IPS-18a (cell line): ENCODE data around the gene VCL.

Experiments
- H3K27ac ChIP-seq: one replicate; pipeline ENCODE4 v1.5.1; 2013; ENCODE audit warnings: low read length
- H3K27me3 ChIP-seq: one replicate; pipeline ENCODE4 v1.6.1; 2013; ENCODE audit warnings: mild to moderate bottlenecking, low read length; ENCODE audit not compliant: control insufficient read depth, insufficient read depth
- H3K36me3 ChIP-seq: one replicate; pipeline ENCODE4 v1.6.1; 2013; ENCODE audit warnings: low read depth, low read length; ENCODE audit not compliant: control insufficient read depth
- H3K4me1 ChIP-seq: one replicate; pipeline ENCODE4 v1.6.1; 2013; ENCODE audit warnings: low read depth, low read length; ENCODE audit not compliant: control insufficient read depth
- H3K4me3 ChIP-seq: one replicate; pipeline ENCODE4 v1.5.1; 2013; ENCODE audit warnings: low read length
- H3K9ac ChIP-seq: one replicate; pipeline ENCODE4 v1.6.1; 2013; ENCODE audit warnings: mild to moderate bottlenecking, low read length, moderate library complexity
- H3K9me3 ChIP-seq: one replicate; pipeline ENCODE4 v1.6.1; 2013; ENCODE audit warnings: low read depth, low read length; ENCODE audit not compliant: control insufficient read depth

VCL gene

DNA sequence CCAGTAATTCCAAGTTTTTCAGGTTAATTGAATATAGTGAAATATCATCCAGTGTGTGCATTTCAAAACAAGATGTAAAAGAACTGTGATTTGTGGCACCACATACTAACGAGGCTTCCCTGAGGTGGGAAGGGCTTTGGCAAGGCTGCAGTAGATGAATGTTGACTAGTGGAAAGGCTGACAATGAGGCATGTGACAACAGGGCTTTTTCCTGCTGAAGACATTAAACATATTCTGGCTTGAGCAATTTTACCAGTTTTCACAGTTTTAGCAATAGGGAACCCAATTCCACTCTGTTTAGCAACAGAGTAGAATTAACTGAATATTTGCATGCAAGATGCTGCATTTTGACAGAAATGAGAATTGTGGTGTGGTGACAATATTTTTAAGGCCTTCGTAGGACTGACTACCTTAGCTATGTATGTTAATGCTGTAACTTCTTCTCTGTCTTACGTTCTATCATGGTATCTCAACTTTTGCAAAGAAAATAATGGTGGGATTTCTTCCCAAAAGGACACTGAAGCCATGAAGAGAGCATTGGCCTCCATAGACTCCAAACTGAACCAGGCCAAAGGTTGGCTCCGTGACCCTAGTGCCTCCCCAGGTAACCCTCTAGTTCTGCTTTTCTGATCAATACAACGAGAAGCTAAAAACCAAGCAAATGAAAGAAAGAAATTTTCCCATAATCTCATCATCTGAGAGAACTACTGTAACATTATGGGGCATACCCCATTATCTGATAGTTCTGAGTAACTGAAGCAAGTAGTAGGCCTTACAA is 84.2 kb downstream of the VCL start:
- Histone ChIP-seq H3K9ac (no peak overlapping the region), H3K4me1 (peaks cover 44% of the 10 kb centered on the region), H3K36me3 (peaks cover 39% of the 10 kb centered on the region), H3K27ac (no peak overlapping the region), H3K9me3 (no peaks in the 10 kb centered on the region), H3K27me3 (no peaks in the 10 kb centered on the region), H3K4me3 (no peak overlapping the region)

DNA sequence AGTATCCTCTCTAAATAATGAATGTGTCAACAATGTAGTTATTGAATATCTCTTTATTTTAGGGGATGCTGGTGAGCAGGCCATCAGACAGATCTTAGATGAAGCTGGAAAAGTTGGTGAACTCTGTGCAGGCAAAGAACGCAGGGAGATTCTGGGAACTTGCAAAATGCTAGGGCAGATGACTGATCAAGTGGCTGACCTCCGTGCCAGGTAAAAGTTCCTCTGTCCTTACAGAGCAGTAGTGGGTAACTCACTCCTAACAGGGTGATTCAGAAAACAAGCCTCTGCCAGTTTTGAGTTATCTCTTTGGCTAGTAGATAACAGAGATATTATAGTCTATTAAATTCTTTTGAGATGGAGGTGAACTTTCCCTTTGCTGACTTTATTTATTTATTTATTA is 85.4 kb downstream of the VCL start:
- Histone ChIP-seq H3K4me3 (no peak overlapping the region), H3K36me3 (peaks cover 46% of the 10 kb centered on the region), H3K9ac (no peak overlapping the region), H3K9me3 (no peaks in the 10 kb centered on the region), H3K27ac (no peak overlapping the region), H3K4me1 (peaks cover 33% of the 10 kb centered on the region), H3K27me3 (no peaks in the 10 kb centered on the region)

DNA sequence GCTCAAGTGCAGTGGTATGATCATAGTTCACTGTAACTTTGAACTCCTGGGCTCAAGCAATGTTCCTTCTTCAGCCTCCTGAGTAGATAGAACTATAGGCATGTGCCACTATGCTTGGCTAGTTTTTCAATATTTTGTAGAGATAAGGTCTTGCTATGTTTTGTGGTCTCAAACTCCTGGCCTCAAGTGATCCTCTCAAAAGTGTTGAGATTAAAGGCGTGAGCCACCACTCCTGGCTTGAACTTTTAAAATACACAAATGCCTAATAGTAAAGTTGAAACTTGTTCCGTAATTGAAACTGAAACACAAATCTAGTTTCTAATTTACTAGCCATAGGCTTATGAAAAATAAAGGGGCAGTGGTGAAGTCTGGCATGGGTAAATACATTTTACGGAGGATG is 87.0 kb downstream of the VCL start:
- peaks cover 17% of the 10 kb centered on the region for H3K4me1 ChIP-seq
- H3K9ac ChIP-seq, result no peak overlapping the region
- H3K36me3 ChIP-seq, result peaks cover 63% of the 10 kb centered on the region
- no peaks in the 10 kb centered on the region for H3K9me3 ChIP-seq
- H3K27me3 ChIP-seq, result no peaks in the 10 kb centered on the region
- H3K4me3 ChIP-seq, result no peak overlapping the region
- H3K27ac ChIP-seq, result no peak overlapping the region

DNA sequence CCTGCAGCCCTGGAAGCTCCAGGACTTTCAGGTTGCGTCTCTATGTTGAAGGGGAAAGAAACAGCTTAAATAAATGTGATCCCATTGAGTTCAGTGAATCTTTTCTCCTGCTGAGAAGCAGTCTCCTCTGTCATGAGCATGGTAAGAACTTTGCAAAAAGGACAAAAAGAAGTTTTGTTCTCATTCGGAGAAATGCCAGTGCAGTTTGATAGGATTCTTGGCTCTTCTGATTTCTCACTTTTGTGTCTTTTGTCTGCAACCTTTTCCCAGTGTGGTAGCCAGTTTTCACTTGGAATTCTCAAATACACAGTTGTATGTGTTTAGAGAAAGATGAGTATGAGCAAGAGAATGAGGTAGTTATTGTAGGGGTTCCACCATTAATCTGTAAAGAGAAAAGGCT is 88.4 kb downstream of the VCL start:
- H3K27ac ChIP-seq, result no peak overlapping the region
- no peak overlapping the region for H3K4me3 ChIP-seq
- peaks cover 3% of the 10 kb centered on the region for H3K4me1 ChIP-seq
- no peaks in the 10 kb centered on the region for H3K27me3 ChIP-seq
- no peaks in the 10 kb centered on the region for H3K9me3 ChIP-seq
- H3K9ac ChIP-seq, result no peak overlapping the region
- H3K36me3 ChIP-seq, result peaks cover 75% of the 10 kb centered on the region

DNA sequence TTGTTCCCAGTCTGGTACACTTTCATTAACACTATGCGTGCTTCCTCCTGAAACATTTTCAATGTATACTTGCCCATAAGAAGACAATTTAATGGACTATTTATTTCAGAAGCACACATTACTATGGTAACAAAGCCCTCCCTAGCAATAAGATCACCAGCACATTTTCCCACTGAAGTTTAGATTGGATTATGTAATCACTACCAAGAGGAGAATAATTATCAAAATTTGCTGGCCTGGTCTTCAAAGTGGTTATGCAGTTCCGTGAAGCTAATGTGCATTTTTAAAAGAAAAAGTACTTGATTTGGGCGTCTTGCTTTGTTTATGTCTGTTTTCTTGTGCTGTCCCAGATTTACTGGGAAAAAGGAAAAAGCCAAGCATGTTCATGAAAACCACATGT is 90.8 kb downstream of the VCL start:
- H3K9me3 ChIP-seq, result no peaks in the 10 kb centered on the region
- H3K4me1 ChIP-seq, result no peaks in the 10 kb centered on the region
- H3K27ac ChIP-seq, result no peak overlapping the region
- no peak overlapping the region for H3K9ac ChIP-seq
- no peaks in the 10 kb centered on the region for H3K27me3 ChIP-seq
- no peak overlapping the region for H3K4me3 ChIP-seq
- H3K36me3 ChIP-seq, result peaks cover 74% of the 10 kb centered on the region

DNA sequence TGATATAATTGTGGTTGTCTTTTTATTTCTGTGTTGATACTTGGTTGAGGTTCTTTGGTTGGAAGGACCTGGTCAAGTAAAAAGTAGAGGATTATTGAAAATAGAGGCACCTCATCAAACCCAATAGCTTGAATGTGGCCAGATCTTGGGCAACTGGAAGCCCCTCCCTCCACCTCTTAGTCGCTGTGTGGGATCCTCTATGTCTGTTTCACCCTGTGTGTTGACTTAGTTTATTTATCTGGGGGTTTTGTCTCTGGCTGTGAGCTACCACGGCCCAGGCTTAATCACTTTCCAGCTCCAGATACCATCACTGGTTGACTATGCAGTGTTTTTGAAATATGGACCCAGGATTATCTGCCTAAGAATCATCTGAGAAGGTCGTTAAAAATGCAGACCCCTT is 94.5 kb downstream of the VCL start:
- H3K36me3 ChIP-seq, result peaks cover 88% of the 10 kb centered on the region
- H3K27ac ChIP-seq, result no peak overlapping the region
- H3K4me3 ChIP-seq, result no peak overlapping the region
- H3K9ac ChIP-seq, result no peak overlapping the region
- no peaks in the 10 kb centered on the region for H3K9me3 ChIP-seq
- no peaks in the 10 kb centered on the region for H3K27me3 ChIP-seq
- H3K4me1 ChIP-seq, result no peaks in the 10 kb centered on the region

DNA sequence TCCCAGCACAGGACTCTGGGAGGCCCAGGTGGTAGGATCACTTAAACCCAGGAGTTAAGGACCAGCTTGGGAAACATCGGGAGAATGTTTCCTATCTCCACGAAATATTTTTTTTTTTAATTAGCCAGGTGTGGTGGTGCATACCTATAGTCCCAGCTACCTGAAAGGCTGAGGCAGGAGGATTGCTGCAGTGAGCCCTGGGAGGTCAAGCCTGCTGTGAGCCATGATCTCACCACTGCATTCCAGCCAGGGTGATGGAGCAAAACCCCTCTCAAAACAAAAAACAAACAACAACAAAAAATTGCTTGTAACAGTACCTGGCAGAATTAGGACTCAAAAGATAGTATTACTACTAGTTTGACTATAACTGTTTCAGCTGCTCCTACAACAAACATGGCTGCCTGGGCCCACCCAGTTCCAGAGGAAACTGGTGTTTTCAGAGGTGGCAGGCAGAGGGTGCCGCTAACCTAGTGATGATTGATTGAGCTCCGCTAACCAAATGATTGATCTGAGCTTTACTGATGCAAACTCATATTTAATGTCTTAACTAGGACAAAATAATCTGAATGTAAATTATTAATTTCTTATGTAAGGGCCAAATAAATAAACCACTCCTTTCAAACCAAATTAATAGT is 95.7 kb downstream of the VCL start:
- Histone ChIP-seq H3K4me1 (no peaks in the 10 kb centered on the region), H3K36me3 (peaks cover 90% of the 10 kb centered on the region), H3K4me3 (no peak overlapping the region), H3K27ac (no peak overlapping the region), H3K27me3 (no peaks in the 10 kb centered on the region), H3K9ac (no peak overlapping the region), H3K9me3 (no peaks in the 10 kb centered on the region)

DNA sequence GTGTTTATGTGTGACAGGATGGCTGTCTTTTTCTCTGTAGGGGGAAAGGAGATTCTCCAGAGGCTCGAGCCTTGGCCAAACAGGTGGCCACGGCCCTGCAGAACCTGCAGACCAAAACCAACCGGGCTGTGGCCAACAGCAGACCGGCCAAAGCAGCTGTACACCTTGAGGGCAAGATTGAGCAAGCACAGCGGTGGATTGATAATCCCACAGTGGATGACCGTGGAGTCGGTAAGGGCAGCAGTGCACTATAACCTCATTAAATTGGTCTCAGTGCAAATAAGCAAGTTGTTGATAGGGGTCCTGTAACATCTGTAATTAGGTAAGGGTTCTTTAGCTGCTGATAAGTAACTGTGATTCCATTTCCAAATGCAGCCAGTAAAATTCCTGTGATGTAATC is 96.3 kb downstream of the VCL start:
- no peak overlapping the region for H3K9ac ChIP-seq
- H3K4me1 ChIP-seq, result no peaks in the 10 kb centered on the region
- H3K9me3 ChIP-seq, result no peaks in the 10 kb centered on the region
- no peaks in the 10 kb centered on the region for H3K27me3 ChIP-seq
- no peak overlapping the region for H3K4me3 ChIP-seq
- H3K36me3 ChIP-seq, result peaks cover 90% of the 10 kb centered on the region
- no peak overlapping the region for H3K27ac ChIP-seq

DNA sequence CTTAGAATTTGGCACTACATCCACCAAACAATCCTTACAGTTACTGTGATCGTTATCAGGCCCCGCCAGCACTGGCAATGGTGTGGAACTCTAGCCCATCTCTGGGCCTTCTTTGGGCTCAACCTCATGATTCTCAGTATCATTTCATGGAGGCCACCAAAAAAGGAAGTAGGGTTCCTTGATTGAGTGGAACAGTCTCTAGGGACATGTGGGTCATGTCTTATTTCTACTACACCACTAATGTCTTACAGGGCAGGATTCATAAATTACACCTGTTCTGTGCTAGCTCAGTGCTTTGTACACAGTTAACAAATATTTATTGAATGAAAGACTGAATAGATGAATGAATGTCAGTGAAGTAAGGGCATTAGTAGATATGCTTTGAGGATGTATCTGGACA is 98.9 kb downstream of the VCL start:
- H3K9me3 ChIP-seq, result no peaks in the 10 kb centered on the region
- no peak overlapping the region for H3K9ac ChIP-seq
- H3K4me1 ChIP-seq, result no peaks in the 10 kb centered on the region
- no peak overlapping the region for H3K4me3 ChIP-seq
- H3K27me3 ChIP-seq, result no peaks in the 10 kb centered on the region
- peaks cover 89% of the 10 kb centered on the region for H3K36me3 ChIP-seq
- no peak overlapping the region for H3K27ac ChIP-seq

DNA sequence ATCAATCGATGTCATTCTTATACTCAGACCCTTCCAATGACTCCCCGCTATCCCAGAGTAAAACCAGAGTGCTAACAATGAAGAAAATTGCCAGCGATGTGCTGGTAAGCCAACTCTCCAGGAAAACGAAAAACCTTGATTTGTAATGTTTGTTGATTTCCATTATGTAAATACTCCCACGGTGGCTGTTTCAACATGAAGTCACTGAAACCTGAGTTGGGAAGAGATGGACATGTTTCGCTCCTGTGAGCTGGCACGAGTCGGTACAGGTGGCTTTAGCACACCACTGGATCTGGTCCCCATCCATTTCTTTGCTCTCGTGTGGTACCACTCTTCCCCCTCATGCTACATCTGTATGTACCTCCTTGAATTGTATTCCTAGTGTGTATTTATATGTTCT is 99.9 kb downstream of the VCL start:
- H3K4me3 ChIP-seq, result no peak overlapping the region
- no peaks in the 10 kb centered on the region for H3K27me3 ChIP-seq
- H3K4me1 ChIP-seq, result no peaks in the 10 kb centered on the region
- no peak overlapping the region for H3K9ac ChIP-seq
- no peaks in the 10 kb centered on the region for H3K9me3 ChIP-seq
- peaks cover 90% of the 10 kb centered on the region for H3K36me3 ChIP-seq
- no peak overlapping the region for H3K27ac ChIP-seq

DNA sequence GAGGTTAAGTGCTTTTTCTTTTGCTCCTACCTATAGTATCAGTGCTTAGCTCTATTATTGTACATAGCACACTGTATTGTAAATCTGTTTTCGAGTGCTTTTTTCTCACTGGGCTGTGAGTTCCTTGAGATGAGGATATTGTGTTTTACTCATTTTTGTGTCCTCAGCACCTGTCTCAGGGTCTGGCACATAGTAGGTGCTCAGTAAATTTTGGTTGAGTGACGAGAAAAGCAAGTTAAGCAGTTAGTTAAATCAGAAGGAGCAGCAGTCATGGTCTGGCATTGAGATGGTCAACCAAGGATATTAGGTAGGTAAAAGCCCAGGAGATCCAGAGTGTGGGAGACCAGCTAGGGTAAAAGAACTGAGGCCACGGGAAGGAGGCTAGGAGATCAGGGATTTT is 101.5 kb downstream of the VCL start:
- H3K27ac ChIP-seq, result no peak overlapping the region
- no peaks in the 10 kb centered on the region for H3K4me1 ChIP-seq
- H3K36me3 ChIP-seq, result peaks cover 89% of the 10 kb centered on the region
- no peaks in the 10 kb centered on the region for H3K9me3 ChIP-seq
- H3K4me3 ChIP-seq, result no peak overlapping the region
- no peaks in the 10 kb centered on the region for H3K27me3 ChIP-seq
- no peak overlapping the region for H3K9ac ChIP-seq

DNA sequence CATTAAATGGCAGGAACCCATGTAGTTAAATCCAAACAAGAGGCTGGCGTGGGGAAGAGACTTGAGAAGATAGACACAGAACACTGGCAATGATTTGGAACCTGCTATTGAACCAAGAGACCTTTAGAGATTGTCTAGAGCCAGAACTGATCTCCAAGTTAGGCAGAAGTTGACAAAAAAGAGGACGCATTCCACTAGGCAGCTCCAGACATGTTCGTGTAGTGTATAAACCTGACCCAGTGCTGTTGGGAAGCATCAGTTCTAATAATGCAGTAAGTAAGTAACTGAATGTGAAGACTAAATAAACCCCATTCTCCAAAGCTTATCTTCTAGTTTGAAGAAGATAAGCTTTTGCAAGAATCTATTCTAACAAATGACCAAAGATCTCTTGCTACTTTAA is 101.9 kb downstream of the VCL start:
- H3K27ac ChIP-seq, result no peak overlapping the region
- no peaks in the 10 kb centered on the region for H3K27me3 ChIP-seq
- H3K9me3 ChIP-seq, result no peaks in the 10 kb centered on the region
- no peak overlapping the region for H3K9ac ChIP-seq
- H3K36me3 ChIP-seq, result peaks cover 89% of the 10 kb centered on the region
- H3K4me1 ChIP-seq, result no peaks in the 10 kb centered on the region
- no peak overlapping the region for H3K4me3 ChIP-seq
